Stimulated activated CD8-positive, alpha-beta memory T cell treated with anti-CD3 and anti-CD28 coated beads, Interleukin-12 subunit alpha, Interleukin-12 subunit beta, amount 100 ng/mL, for 4 hours (primary cell): ENCODE measurements around the gene PM20D2.
"Not testable (repeated sequence)": the region's sequence is repeated elsewhere in the genome, so short reads cannot be mapped to it uniquely, and the experiment has no call there.

Source experiments
- DNase-seq: peaks from one replicate; pipeline ENCODE4 v3.0.0-alpha.2; 2020; ENCODE audit warnings: low read depth

Gene PM20D2

DNA sequence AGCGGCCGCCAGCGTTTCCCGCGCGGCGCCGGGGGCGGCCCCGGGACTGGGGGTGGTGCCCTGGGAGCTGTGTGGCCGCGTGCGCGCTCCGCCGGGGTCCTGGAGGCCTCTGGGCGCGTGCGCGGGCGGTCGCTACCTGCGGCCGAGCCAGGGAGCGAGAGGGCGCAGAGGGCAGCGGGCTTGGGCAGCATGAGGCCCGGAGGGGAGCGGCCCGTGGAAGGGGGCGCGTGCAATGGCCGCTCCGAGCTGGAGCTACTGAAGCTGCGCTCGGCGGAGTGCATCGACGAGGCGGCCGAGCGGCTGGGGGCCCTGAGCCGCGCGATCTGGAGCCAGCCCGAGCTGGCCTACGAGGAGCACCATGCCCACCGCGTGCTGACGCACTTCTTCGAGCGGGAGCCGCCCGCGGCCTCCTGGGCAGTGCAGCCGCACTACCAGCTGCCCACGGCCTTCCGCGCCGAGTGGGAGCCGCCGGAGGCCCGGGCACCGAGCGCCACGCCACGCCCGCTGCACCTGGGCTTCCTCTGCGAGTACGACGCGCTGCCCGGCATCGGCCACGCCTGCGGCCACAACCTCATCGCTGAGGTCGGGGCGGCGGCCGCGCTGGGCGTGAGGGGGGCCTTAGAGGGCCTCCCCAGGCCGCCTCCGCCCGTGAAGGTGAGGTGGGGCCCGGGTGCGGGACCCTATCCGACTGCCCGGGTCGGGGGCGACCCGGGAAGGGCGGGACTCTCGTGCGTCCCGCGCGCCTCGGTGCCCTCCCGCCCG lies at the start of gene PM20D2:
PM20D2 (plus strand) TSS at position 100 of the 762 bp plus-strand sequence; CDS start at position 190, 90 bp downstream.
- peak; percentile 60 for DNase-seq

DNA sequence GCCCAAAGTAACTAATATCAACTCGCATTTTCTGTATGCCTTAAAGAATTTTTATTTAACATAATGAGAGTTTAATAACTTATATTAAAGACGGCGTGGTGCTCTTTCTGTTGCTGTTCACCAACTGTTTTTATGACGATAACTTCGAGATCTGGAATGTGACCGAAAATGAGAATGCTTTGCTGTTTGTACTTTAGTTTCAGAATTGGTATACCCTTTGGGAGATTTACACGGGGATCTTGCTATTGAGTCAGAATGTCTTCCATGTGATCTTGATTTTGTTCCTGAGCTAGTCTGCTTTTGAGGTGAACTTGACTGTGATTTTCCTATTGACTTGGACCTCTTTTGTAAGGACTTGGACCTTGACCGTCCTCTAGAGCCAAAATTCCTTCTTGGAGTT lies 47.4 kb upstream of the PM20D2 start:
- no peak for DNase-seq

DNA sequence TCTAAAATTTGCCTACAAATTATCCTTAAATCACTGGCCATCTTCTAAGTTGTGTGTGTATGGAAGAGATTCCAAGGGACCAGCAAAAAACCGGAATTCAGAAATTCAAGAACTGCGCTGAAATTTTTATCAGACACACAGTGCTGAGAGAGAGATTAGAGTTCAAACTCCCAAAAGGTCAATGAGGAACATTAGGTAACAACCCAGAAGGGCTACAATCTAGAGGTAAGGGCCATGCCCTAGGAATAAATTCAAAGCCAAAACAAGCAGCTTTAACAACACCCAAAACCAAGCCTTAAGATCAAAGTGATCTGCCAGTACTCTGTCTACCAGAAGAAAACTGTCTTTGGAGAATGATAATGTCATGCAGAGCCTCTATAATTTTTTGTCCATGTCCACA lies 45.7 kb upstream of the PM20D2 start:
- no peak for DNase-seq

GRCh38 chr6:89110284-89110683 lies 35.6 kb upstream of the PM20D2 start:
- no peak for DNase-seq

- DNase-seq, result no peak
Observed at GRCh38 chr6:89111933-89112332, 33.9 kb upstream of the PM20D2 start.

GRCh38 chr6:89116702-89117101 lies 29.2 kb upstream of the PM20D2 start:
- DNase-seq, result no peak

- DNase-seq, result peak; percentile 18
Observed at GRCh38 chr6:89117211-89118108, 28.4 kb upstream of the PM20D2 start, which contains the start of gene SRSF12. Gene SRSF12, minus strand, starts transcription at chr6:89118071. Its CDS starts 184 bp downstream, at chr6:89117887.

DNA sequence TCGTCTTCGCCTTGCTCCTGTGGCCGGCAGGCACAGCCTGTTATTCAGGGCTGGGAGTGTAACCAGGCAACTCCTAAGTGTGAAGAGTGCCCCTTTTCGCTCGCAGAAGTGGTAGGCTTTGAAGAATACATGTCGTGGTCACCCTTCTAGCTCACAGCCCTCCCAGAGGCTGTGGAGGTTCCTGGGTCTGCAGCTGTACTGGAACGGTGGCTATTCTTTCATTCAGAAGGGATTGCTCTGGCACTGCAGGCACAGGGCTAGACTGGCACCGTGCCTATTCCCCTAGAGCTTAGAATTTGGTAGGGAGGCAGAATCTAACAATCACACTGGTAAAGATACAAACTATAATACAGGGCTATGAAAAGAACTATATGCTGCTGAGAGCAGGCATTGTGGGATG lies 26.9 kb upstream of the PM20D2 start:
- no peak for DNase-seq

GRCh38 chr6:89120371-89120770 lies 25.5 kb upstream of the PM20D2 start:
- DNase-seq, result no peak

GRCh38 chr6:89121934-89122333 lies 23.9 kb upstream of the PM20D2 start:
- no peak for DNase-seq

DNA sequence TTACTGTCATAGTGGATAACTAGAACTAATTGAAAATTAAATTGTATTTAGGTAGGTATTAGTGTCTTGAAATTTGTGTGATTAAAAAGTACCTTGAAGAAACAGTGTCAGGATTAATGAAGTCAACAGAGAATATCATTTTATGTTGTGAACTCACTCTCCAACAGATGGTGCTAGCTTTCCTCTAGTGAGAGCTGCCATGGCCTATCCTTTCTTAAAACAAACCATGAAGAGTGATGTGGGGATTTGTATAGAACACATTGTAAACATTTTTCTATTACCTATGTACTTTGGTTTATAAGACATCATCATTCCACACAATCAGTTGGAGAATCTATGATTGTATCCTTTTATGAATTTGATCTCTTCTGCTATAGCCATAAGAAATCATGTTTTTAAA lies 23.2 kb upstream of the PM20D2 start:
- DNase-seq, result no peak

DNA sequence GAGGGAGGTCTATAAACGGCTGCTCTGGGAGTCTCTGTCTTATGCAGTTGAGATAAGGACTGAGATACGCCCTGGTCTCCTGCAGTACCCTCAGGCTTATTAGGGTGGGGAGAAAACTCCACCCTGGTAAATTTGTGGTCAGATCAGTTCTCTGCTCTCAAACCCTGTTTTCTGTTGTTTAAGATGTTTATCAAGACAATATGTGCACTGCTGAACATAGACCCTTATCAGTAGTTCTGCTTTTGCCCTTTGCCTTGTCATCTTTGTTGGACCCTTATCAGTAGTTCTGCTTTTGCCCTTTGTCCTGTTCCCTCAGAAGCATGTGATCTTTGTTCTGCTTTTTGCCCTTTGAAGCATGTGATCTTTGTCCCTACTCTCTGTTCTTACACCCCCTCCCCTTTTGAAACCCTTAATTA lies 17.6 kb upstream of the PM20D2 start:
- DNase-seq, result not testable (repeated sequence)

DNA sequence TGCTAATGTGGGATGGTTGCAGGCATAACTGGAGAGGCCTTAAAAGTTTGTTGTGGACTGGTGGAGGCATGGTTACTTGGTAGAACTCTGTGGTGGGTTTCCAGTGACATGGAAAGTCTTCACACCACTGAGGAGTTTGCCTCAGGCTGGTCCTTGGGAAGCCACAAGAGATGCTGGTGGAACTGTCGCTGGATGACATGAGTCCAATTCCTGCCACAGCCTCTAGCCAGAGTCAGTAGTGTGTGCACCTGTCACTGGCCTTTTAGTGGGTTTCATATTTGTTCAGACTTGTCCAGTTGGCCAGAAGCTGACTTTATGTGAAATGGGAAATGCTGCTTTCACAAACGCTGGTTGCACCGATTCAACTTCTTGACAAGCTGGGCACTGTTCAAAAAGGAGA lies 14.3 kb upstream of the PM20D2 start:
- DNase-seq, result no peak

GRCh38 chr6:89132057-89132456 lies 13.8 kb upstream of the PM20D2 start:
- no peak for DNase-seq

DNA sequence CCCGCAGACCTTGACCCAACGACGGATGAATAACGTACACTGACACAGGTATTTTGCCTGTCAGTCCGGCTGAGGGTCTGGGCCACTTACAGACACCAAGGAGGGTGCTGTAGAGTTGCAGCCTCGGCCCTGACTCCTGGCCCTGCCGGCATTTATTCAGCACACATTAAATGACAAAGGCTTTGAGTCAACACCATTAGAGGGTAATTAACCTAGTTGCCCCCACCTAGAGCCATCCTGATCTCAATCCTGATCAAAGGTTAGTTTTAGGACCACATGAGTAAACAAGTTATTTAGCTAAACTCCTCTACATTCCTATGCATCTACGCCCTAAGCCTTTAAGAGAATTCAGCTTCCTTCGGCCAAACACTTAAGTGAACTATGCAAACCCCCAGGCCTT lies 11.9 kb upstream of the PM20D2 start:
- no peak for DNase-seq

DNA sequence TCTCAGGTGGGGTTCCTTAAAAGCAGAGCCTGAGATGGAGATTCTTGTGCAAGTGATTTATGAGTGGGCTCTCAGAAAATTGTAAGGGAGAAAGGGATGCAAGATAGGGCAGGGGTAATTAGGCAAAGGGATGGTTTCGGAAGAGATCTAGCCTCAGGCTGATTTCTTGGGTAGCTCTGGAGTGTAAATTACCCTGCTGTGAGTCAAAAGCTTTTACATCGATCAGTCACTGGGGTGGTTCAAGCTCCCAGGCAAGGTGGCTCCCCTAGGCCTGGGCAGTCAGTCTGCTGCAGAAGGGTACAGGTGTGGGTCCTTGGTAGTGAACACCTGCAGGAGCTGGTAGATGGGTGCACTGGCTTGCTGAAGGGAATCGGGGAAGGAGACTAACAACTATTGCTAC lies 11.1 kb upstream of the PM20D2 start:
- DNase-seq, result no peak

DNA sequence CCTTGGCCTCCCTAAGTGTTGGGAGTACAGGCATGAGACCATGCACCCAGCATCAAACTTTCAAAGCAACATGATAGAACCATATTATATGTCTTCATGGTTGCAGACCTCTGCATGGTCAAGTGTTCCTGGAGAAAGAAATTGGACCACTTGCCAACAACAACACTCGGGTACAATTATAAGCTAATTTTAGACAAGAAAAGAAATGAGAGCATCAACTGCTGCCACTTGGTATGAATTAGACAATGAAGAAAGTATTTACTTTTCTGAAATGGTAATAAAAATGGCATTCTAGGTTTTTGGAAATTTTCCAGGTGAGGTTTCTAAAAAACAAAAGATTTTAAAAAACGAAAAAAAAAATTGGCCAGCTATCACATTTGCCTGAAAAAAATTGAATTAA lies 7.7 kb upstream of the PM20D2 start:
- no peak for DNase-seq

- no peak for DNase-seq
Observed at GRCh38 chr6:89139509-89140346, 6.1 kb upstream of the PM20D2 start.

GRCh38 chr6:89140347-89141156 lies 5.3 kb upstream of the PM20D2 start:
- no peak for DNase-seq

DNA sequence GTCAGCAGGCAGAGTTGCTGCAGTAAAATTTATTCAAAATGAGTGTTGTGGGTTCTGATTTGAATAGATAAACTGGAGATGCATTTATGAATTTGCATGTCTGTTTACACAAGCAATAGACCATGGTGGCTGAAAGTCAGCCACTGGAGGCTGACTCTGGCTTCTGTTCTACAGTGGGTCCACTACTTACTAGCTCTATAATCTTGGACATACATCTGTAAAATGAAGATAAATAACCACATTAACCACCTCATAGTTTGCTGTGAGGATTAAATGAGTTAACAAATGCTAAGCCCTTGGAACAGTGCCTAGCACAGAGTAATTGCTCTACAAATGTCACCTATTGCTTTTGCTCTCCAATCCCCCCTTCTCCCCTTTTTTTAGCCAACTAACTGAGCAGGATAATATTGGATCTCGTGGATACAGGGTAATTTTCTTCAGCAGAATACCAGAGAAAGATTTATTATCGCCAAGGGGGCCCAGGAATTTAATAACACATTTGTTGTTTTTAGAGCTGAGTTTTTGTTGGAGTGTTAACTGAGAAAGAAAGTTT lies 1.4 kb upstream of the PM20D2 start:
- DNase-seq, result no peak
